Hair follicle dermal papilla cell (primary cell): ENCODE measurements around the gene AGL. TPM values are rescaled to one million over a fixed set of nuclear protein-coding genes. Genes with fewer than 3 reads are reported as not detected.

Source experiments
- small RNA-seq: library from RNA; depleted of rRNA; stranded (forward); fragments of <200 nt; gene quantifications from one replicate; pipeline ENCODE3, GENCODE V24; 2012
- total RNA-seq: library from RNA; depleted of rRNA; stranded (reverse); fragments of >200 nt; gene quantifications from 2 replicates; pipeline ENCODE4 v1.2.3, GENCODE V29; 2012

AGL gene
- 14.7 and 19.0 TPM in 2 replicates for total RNA-seq

GRCh38 chr1:99849744-99850458 is at the start of gene AGL:
TSS of gene AGL (plus strand) at chr1:99850361. CDS start at chr1:99851043, 682 bp downstream.

GRCh38 chr1:99969729-99970621 is 119.8 kb downstream of the AGL start, which contains the start of gene SLC35A3:
TSS of gene SLC35A3 (plus strand) at chr1:99969996. CDS start at chr1:99993555, 23,559 bp downstream.

Small RNA genes lying within 50 kb of the gene (small RNA-seq; reads per million reads assigned to genes)
- gene AC096949.1: not detected

Other genes starting within 250 kb of the AGL start
- gene PALMD, start 204.2 kb upstream of the AGL start, total RNA-seq: 3.2 and 4.6 TPM in 2 replicates
- gene FRRS1, start 83.7 kb upstream of the AGL start, total RNA-seq: 8.5 and 23.0 TPM in 2 replicates
- 24.8 and 30.5 TPM in 2 replicates for gene SLC35A3, start 119.6 kb downstream of the AGL start, total RNA-seq